Caco-2 (cell line): ENCODE measurements around the gene MPC1. TPM values are rescaled to one million over a fixed set of nuclear protein-coding genes. Genes with fewer than 3 reads are reported as not detected.

Source experiments
- BruUV-seq: library from RNA; stranded (reverse); fragments of 400-500 nt; replicated peaks from 2 replicates; lab custom pipeline; 2021; lab: Mats Ljungman, UMichigan
- CTCF ChIA-PET: fragments of 300-600 bp; sonication (Branson Sonifier 250); formaldehyde crosslinking; loops from one replicate; lab custom pipeline; 2022; ENCODE audit warnings: antibody characterized with exemption; lab: Charles Lee
- POLR2A ChIA-PET: fragments of 300-600 bp; sonication (Branson Sonifier 250); formaldehyde crosslinking; loops from one replicate; lab custom pipeline; 2022; ENCODE audit warnings: antibody characterized with exemption; lab: Charles Lee
- DNase-seq, 2 experiments: peaks; one replicate each; pipeline versions ENCODE4 v3.0.0 to v3.0.0-alpha.2; 2020 to 2022
- H3K27me3 ChIP-seq: replicated peaks from 2 replicates; pipeline ENCODE4 v1.6.0; 2011; ENCODE audit warnings: low read length; ENCODE audit not compliant: control insufficient read depth, insufficient read depth
- H3K36me3 ChIP-seq: 2 replicates; pipeline ENCODE4 v1.5.1; 2011; ENCODE audit warnings: low read length; ENCODE audit not compliant: control insufficient read depth, insufficient read depth
- H3K4me1 ChIP-seq: fragments of 250-450 bp; sonication (Bioruptor Pico); 2 replicates; pipeline ENCODE4 v1.5.1; 2020; ENCODE audit warnings: mild to moderate bottlenecking
- H3K4me3 ChIP-seq: 2 replicates; pipeline ENCODE4 v1.5.1; 2011; ENCODE audit warnings: low read depth, mild to moderate bottlenecking, control low read depth, low read length
- H3K9me3 ChIP-seq: fragments of 250-450 bp; sonication (Bioruptor Pico); 2 replicates; pipeline ENCODE4 v1.5.1; 2020; ENCODE audit warnings: mild to moderate bottlenecking, moderate library complexity
- H3K27ac Mint-ChIP-seq: one replicate; pipeline ENCODE4 v1.8.0; 2022; ENCODE audit warnings: mixed read lengths; ENCODE audit not compliant: unreplicated experiment
- H3K27me3 Mint-ChIP-seq: one replicate; pipeline ENCODE4 v1.8.0; 2022; ENCODE audit warnings: mixed read lengths; ENCODE audit not compliant: insufficient read depth, unreplicated experiment
- H3K36me3 Mint-ChIP-seq: one replicate; pipeline ENCODE4 v1.8.0; 2022; ENCODE audit warnings: mild to moderate bottlenecking, mixed read lengths; ENCODE audit not compliant: insufficient read depth, unreplicated experiment
- H3K4me1 Mint-ChIP-seq: one replicate; pipeline ENCODE4 v1.8.0; 2022; ENCODE audit warnings: low read depth, mixed read lengths; ENCODE audit not compliant: unreplicated experiment
- H3K4me3 Mint-ChIP-seq: one replicate; pipeline ENCODE4 v1.8.0; 2022; ENCODE audit warnings: mild to moderate bottlenecking, moderate library complexity, mixed read lengths; ENCODE audit not compliant: unreplicated experiment
- H3K9me3 Mint-ChIP-seq: one replicate; pipeline ENCODE4 v1.8.0; 2022; ENCODE audit warnings: mixed read lengths; ENCODE audit not compliant: unreplicated experiment
- CTCF ChIP-seq, 2 experiments: fragments of 200-600 bp in 1 of 2; IDR thresholded peaks; 1 replicate in 1 of 2; 2 replicates in 1 of 2; pipeline versions ENCODE4 v1.5.1 to v1.8.0; 2011 to 2022; ENCODE audit warnings: antibody characterized with exemption in 1 of 2, control low read depth in 1 of 2, inconsistent platforms in 1 of 2, low read depth in 1 of 2, low read length in 1 of 2, mild to moderate bottlenecking in 1 of 2, moderate library complexity in 1 of 2; ENCODE audit not compliant: insufficient read depth in 1 of 2, severe bottlenecking in 1 of 2, unreplicated experiment in 1 of 2
- intact Hi-C: fragments of 100-400 bp; cut with micrococcal nuclease; formaldehyde crosslinking; loops from one replicate; pipeline ENCODE4 v1.10.0; 2022; ENCODE audit not compliant: unreplicated experiment
- total RNA-seq: library from RNA; stranded (reverse); gene quantifications from 2 replicates; pipeline ENCODE4 v1.2.3, GENCODE V29; 2022

MPC1 gene
- total RNA-seq, 1 experiment from 2014 or later, result 19.7 TPM

DNA sequence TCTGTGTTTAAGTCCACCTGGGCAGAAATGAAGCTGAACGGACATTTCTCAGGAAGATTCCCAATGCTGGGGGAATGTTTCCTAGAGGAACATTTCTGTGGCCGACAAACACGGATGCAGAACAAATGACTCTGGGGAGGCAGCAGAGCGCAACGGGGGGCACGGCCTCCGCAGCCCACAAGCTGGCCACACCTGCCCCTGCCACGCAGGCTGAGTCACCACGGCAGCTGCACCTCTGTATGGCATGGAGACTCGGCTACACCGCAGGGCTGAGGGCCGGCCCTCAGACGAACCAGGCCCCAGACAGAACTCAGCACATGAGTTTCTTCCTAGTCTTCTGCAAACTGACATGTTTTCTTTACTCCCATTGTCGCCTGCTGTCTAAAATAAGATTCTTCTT lies 64.5 kb downstream of the MPC1 start:
- Mint-ChIP-seq H3K4me3 (no peak overlapping the region), H3K9me3 (no peaks in the 10 kb centered on the region), H3K27ac (no peak overlapping the region), H3K36me3 (peaks cover 41% of the 10 kb centered on the region), H3K27me3 (no peaks in the 10 kb centered on the region), H3K4me1 (peaks cover 6% of the 10 kb centered on the region)
- no TSS peak for BruUV-seq
- Histone ChIP-seq H3K4me1 (no peaks in the 10 kb centered on the region), H3K9me3 (no peaks in the 10 kb centered on the region), H3K27me3 (no peaks in the 10 kb centered on the region), H3K36me3 (no peaks in the 10 kb centered on the region), H3K4me3 (no peak overlapping the region)
- DNase-seq, result no peak
- ChIA-PET CTCF (no interaction called here), POLR2A (interaction anchor here (0.6 kb wide), 1 partner anchor 129 kb away, joined by 4 read pairs; no protein-coding TSS in a partner anchor)
- intact Hi-C loops, result no loop called here
- TF ChIP-seq CTCF (IDR thresholded peaks at IDR 0.05; ENCODE audit: insufficient read depth in 1 of 2, low read depth in 1 of 2, low read length in 1 of 2, severe bottlenecking in 1 of 2, unreplicated experiment in 1 of 2), result no peak

DNA sequence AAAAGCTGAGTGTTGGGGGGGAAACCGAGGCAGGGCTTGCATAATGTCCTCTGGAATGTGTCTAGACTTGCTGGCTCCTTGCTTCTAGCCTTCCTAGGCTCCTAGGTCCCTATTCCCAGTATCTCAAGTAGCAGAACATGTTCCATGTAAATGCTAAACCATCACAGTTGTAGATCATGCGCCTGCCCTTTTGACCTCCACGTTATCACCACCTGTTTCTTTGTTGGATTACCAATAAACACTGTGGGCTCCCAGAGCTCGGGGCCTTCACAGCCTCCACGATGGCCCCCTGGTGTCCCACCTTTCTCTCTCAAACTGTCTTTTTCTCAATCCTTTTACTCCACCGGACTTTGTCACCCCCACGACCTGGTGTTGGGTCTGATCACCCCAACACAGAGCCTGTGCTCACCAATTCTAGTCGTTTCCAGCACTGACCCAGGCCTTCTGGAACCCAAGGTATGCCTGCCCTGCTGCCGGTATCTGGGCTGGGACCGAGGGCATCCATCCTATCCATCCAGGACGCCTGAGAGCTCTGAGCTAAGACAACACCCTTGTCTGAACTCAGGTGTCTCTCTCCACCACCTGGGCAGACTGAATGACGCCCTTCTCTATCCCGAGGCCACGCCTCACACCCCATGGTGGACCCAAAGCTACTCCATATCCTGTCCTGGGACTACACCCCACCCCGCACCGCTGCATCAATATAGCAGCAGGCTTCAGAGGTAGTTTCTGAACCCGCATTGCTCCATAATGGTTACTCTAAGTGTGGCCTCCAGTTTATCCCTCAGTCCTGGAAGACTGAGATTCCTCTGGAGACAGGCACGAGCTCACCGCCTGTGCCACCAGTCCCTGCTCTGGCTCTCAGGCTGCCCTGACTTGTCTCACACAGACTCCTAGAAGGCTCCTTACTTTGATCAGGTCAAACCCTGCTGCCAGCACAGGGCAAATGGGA lies 65.2 kb downstream of the MPC1 start:
- Histone ChIP-seq H3K4me3 (no peak overlapping the region), H3K27me3 (no peaks in the 10 kb centered on the region), H3K4me1 (0 out of 2 replicates have a peak, but pooled peaks cover 3% of the 10 kb centered on the region), H3K36me3 (no peaks in the 10 kb centered on the region), H3K9me3 (no peaks in the 10 kb centered on the region)
- intact Hi-C loops, result no loop called here
- BruUV-seq, result no TSS peak
- CTCF ChIA-PET, result no interaction called here
- Mint-ChIP-seq H3K27ac (no peak overlapping the region), H3K4me3 (no peak overlapping the region), H3K4me1 (peaks cover 6% of the 10 kb centered on the region), H3K27me3 (no peaks in the 10 kb centered on the region), H3K36me3 (peaks cover 34% of the 10 kb centered on the region), H3K9me3 (no peaks in the 10 kb centered on the region)
- POLR2A ChIA-PET, result interaction anchor here (0.6 kb wide), 1 partner anchor 129 kb away, joined by 4 read pairs; no protein-coding TSS in a partner anchor
- DNase-seq, result no peak
- TF ChIP-seq CTCF (IDR thresholded peaks at IDR 0.05; ENCODE audit: insufficient read depth in 1 of 2, low read depth in 1 of 2, low read length in 1 of 2, severe bottlenecking in 1 of 2, unreplicated experiment in 1 of 2), result no peak

DNA sequence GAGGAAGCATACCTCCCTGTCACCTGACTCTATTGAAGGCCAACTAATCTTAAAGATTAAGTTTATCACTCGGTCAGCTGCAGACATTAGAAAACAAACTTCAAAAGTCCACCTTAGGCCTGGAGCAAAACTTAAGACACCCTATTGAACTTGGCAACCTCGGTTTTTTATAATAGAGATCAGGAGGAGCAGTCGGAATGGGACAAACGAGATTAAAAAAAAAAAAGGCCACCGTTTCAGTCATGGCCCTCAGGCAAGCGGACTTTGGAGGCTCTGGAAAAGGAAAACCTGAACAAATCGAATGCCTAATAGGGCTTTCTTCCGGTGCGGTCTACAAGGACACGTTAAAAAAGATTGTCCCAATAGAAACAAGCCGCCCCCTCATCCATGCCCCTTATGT lies 67.3 kb downstream of the MPC1 start:
- Histone ChIP-seq H3K27me3 (no peaks in the 10 kb centered on the region), H3K9me3 (no peaks in the 10 kb centered on the region), H3K4me1 (0 out of 2 replicates have a peak, but pooled peaks cover 3% of the 10 kb centered on the region), H3K4me3 (no peak overlapping the region), H3K36me3 (no peaks in the 10 kb centered on the region)
- intact Hi-C loops, result no loop called here
- Mint-ChIP-seq H3K27me3 (no peaks in the 10 kb centered on the region), H3K27ac (no peak overlapping the region), H3K36me3 (peaks cover 18% of the 10 kb centered on the region), H3K4me3 (no peak overlapping the region), H3K4me1 (peaks cover 6% of the 10 kb centered on the region), H3K9me3 (no peaks in the 10 kb centered on the region)
- POLR2A ChIA-PET, result no interaction called here
- CTCF ChIA-PET, result no interaction called here
- TF ChIP-seq CTCF (IDR thresholded peaks at IDR 0.05; ENCODE audit: insufficient read depth in 1 of 2, low read depth in 1 of 2, low read length in 1 of 2, severe bottlenecking in 1 of 2, unreplicated experiment in 1 of 2), result no peak
- BruUV-seq, result no TSS peak
- DNase-seq, result no peak

Other genes with a start within 250 kb of the MPC1 start
- gene TBXT, start 215.1 kb downstream of the MPC1 start, total RNA-seq, result not detected in 2 replicates
- 0.77 and 0.95 TPM in 2 replicates for gene PRR18, start 74.5 kb downstream of the MPC1 start, total RNA-seq
- 44.3 and 48.1 TPM in 2 replicates for gene SFT2D1, start 40.4 kb downstream of the MPC1 start, total RNA-seq
- 0.20 and 0.39 TPM in 2 replicates for gene RAMACL, start 203.7 kb upstream of the MPC1 start, total RNA-seq
- 5.5 and 5.6 TPM in 2 replicates for gene RPS6KA2, start 244.3 kb upstream of the MPC1 start, total RNA-seq